CD4-positive, CD25-positive, alpha-beta regulatory T cell (primary cell): ENCODE measurements around the gene HMGN2. TPM values are rescaled to one million over a fixed set of nuclear protein-coding genes. Genes with fewer than 3 reads are reported as not detected.

Experiments
- ATAC-seq, 2 donors: fragments of 150-1000 bp; cut with Tn5 transposase; one replicate each; pipeline ENCODE4 v1.10.0; 2021; ENCODE audit warnings: low read depth in 2 of 2, moderate number of reproducible peaks in 2 of 2, moderate library complexity in 1 of 2
- DNase-seq, 3 donors: peaks; one replicate each; pipeline versions ENCODE4 v3.0.0 to v3.0.0-alpha.2; 2012 to 2022; ENCODE audit warnings: mixed read lengths in 1 of 3
- H3K27ac ChIP-seq: one replicate; pipeline ENCODE4 v1.7.0; 2013; ENCODE audit warnings: mild to moderate bottlenecking, low read length; ENCODE audit not compliant: insufficient read depth, poor library complexity, severe bottlenecking
- H3K27me3 ChIP-seq: one replicate; pipeline ENCODE4 v1.7.0; 2013; ENCODE audit warnings: low read length; ENCODE audit not compliant: control insufficient read depth, insufficient read depth
- H3K36me3 ChIP-seq: one replicate; pipeline ENCODE4 v1.7.0; 2013; ENCODE audit warnings: mild to moderate bottlenecking, low read length, moderate library complexity; ENCODE audit not compliant: control insufficient read depth, insufficient read depth
- H3K4me1 ChIP-seq: 2 replicates; pipeline ENCODE4 v1.7.0; 2013; ENCODE audit warnings: mild to moderate bottlenecking, low read length; ENCODE audit not compliant: insufficient read depth, control insufficient read depth, poor library complexity, severe bottlenecking
- H3K4me3 ChIP-seq: one replicate; pipeline ENCODE4 v1.7.0; 2013; ENCODE audit warnings: low read depth, mild to moderate bottlenecking, low read length, moderate library complexity
- H3K9me3 ChIP-seq, 2 experiments: 1 replicate in 1 of 2; 2 replicates in 1 of 2; pipeline ENCODE4 v1.7.0; 2013; ENCODE audit warnings: low read length in 2 of 2, mild to moderate bottlenecking in 1 of 2, moderate library complexity in 1 of 2; ENCODE audit not compliant: control insufficient read depth in 2 of 2
- H3K27ac Mint-ChIP-seq, 3 donors: one replicate each; pipeline ENCODE4 v1.8.0; 2020 to 2022; ENCODE audit warnings: mild to moderate bottlenecking in 3 of 3, mixed read lengths in 3 of 3, moderate library complexity in 2 of 3
- H3K27me3 Mint-ChIP-seq: one replicate; pipeline ENCODE4 v1.8.0; 2022; ENCODE audit warnings: mild to moderate bottlenecking, mixed read lengths
- H3K36me3 Mint-ChIP-seq: one replicate; pipeline ENCODE4 v1.8.0; 2020; ENCODE audit warnings: mixed read lengths
- H3K4me1 Mint-ChIP-seq, 4 donors: one replicate each; pipeline ENCODE4 v1.8.0; 2020 to 2022; ENCODE audit warnings: mixed read lengths in 4 of 4, mild to moderate bottlenecking in 1 of 4
- H3K4me3 Mint-ChIP-seq, 4 donors: one replicate each; pipeline ENCODE4 v1.8.0; 2020 to 2022; ENCODE audit warnings: mild to moderate bottlenecking in 4 of 4, mixed read lengths in 4 of 4, moderate library complexity in 3 of 4
- H3K9me3 Mint-ChIP-seq, 7 donors: one replicate each; pipeline ENCODE4 v1.8.0; 2020 to 2022; ENCODE audit warnings: mixed read lengths in 7 of 7, mild to moderate bottlenecking in 3 of 7, moderate library complexity in 2 of 7
- polyA plus RNA-seq, 4 donors: library from polyadenylated mRNA; unstranded; fragments of 300-500 nt; fragmentation: Illumina TruSeq; gene quantifications; one replicate each; pipeline ENCODE4 v1.2.3, GENCODE V29; 2021
- total RNA-seq: library from RNA; stranded (reverse); gene quantifications from one replicate; pipeline ENCODE4 v1.2.3, GENCODE V29; 2022

The HMGN2 gene
- total and polyA plus RNA-seq, 5 donors from 2014 or later = 323 to 1,017 (median 910) TPM

- Histone ChIP-seq H3K27me3 (no peaks in the 10 kb centered on the region), H3K4me3 (peak overlapping the region; percentile 57), H3K4me1 (peaks cover 37% of the 10 kb centered on the region), H3K9me3 (no peaks in the 10 kb centered on the region), H3K27ac (peak overlapping the region; percentile 43), H3K36me3 (peaks cover 48% of the 10 kb centered on the region)
- Mint-ChIP-seq H3K4me1 (peaks cover 18 to 45% (median 33%) of the 10 kb centered on the region in 4 donors), H3K27me3 (no peaks in the 10 kb centered on the region), H3K27ac (peak overlapping the region in 2 of 3 donors; percentile 81 to 84), H3K4me3 (peak overlapping the region; percentile 93 to 100 (median 98)), H3K36me3 (peaks cover 28% of the 10 kb centered on the region), H3K9me3 (no peaks in the 10 kb centered on the region)
- ATAC-seq (no peak), DNase-seq (peak in 1 of 3 donors; percentile 31)
Measured at GRCh38 chr1:26470878-26471497, 1.3 kb upstream of the HMGN2 start.

- H3K27ac Mint-ChIP-seq = peak overlapping the region; percentile 96 to 98 (median 97)
- peaks cover 24 to 52% (median 39%) of the 10 kb centered on the region in 4 donors for H3K4me1 Mint-ChIP-seq
- peak overlapping the region; percentile 93 to 100 (median 98) for H3K4me3 Mint-ChIP-seq
- H3K36me3 ChIP-seq = peaks cover 48% of the 10 kb centered on the region
- ATAC-seq = peak; percentile 20 to 22
- no peaks in the 10 kb centered on the region for H3K9me3 Mint-ChIP-seq
- peak overlapping the region; percentile 57 for H3K4me3 ChIP-seq
- peaks cover 37% of the 10 kb centered on the region for H3K4me1 ChIP-seq
- H3K27ac ChIP-seq = peak overlapping the region; percentile 99
- H3K27me3 ChIP-seq = no peaks in the 10 kb centered on the region
- peak in 2 of 3 donors; percentile 24 to 50 for DNase-seq
- peaks cover 30% of the 10 kb centered on the region for H3K36me3 Mint-ChIP-seq
- no peaks in the 10 kb centered on the region for H3K27me3 Mint-ChIP-seq
- H3K9me3 ChIP-seq = no peaks in the 10 kb centered on the region
Measured at GRCh38 chr1:26471498-26472319, 531 bp upstream of the HMGN2 start.

GRCh38 chr1:26472901-26473845 lies 933 bp downstream of the HMGN2 start:
- Histone ChIP-seq H3K27me3 (no peaks in the 10 kb centered on the region), H3K4me3 (peak overlapping the region; percentile 94), H3K27ac (peak overlapping the region; percentile 99), H3K4me1 (peaks cover 37% of the 10 kb centered on the region), H3K36me3 (peaks cover 48% of the 10 kb centered on the region), H3K9me3 (no peaks in the 10 kb centered on the region)
- no peaks in the 10 kb centered on the region for H3K27me3 Mint-ChIP-seq
- H3K4me1 Mint-ChIP-seq = peaks cover 24 to 63% (median 48%) of the 10 kb centered on the region in 4 donors
- ATAC-seq (peak; percentile 76 to 79), DNase-seq (peak; percentile 95)
- H3K4me3 Mint-ChIP-seq = peak overlapping the region; percentile 92 to 99 (median 94)
- H3K27ac Mint-ChIP-seq = peak overlapping the region; percentile 79 to 94 (median 85)
- peaks cover 30% of the 10 kb centered on the region for H3K36me3 Mint-ChIP-seq
- H3K9me3 Mint-ChIP-seq = no peaks in the 10 kb centered on the region

GRCh38 chr1:26474818-26475217 lies 2.6 kb downstream of the HMGN2 start:
- Histone ChIP-seq H3K9me3 (no peaks in the 10 kb centered on the region), H3K27ac (peak overlapping the region; percentile 99), H3K4me3 (peak overlapping the region; percentile 94), H3K27me3 (no peaks in the 10 kb centered on the region), H3K36me3 (peaks cover 41% of the 10 kb centered on the region), H3K4me1 (peaks cover 37% of the 10 kb centered on the region)
- Mint-ChIP-seq H3K27me3 (no peaks in the 10 kb centered on the region), H3K4me1 (peaks cover 24 to 67% (median 50%) of the 10 kb centered on the region in 4 donors), H3K4me3 (peak overlapping the region; percentile 92 to 99 (median 94)), H3K9me3 (no peaks in the 10 kb centered on the region), H3K27ac (peak overlapping the region in 2 of 3 donors; percentile 43 to 94), H3K36me3 (peaks cover 34% of the 10 kb centered on the region)
- ATAC-seq (no peak), DNase-seq (no peak)

GRCh38 chr1:26475989-26476388 lies 3.7 kb downstream of the HMGN2 start:
- H3K9me3 ChIP-seq = no peaks in the 10 kb centered on the region
- H3K36me3 Mint-ChIP-seq = peaks cover 31% of the 10 kb centered on the region
- ATAC-seq = no peak
- H3K27ac Mint-ChIP-seq = peak overlapping the region in 2 of 3 donors; percentile 55 to 78
- no peaks in the 10 kb centered on the region for H3K9me3 Mint-ChIP-seq
- peaks cover 41% of the 10 kb centered on the region for H3K36me3 ChIP-seq
- H3K4me1 Mint-ChIP-seq = peaks cover 24 to 56% (median 41%) of the 10 kb centered on the region in 4 donors
- H3K27ac ChIP-seq = no peak overlapping the region
- H3K27me3 Mint-ChIP-seq = no peaks in the 10 kb centered on the region
- peak overlapping the region in 1 of 4 donors; percentile 84 for H3K4me3 Mint-ChIP-seq
- no peak overlapping the region for H3K4me3 ChIP-seq
- H3K27me3 ChIP-seq = no peaks in the 10 kb centered on the region
- peaks cover 29% of the 10 kb centered on the region for H3K4me1 ChIP-seq
- no peak for DNase-seq

GRCh38 chr1:26476958-26477357 lies 4.7 kb downstream of the HMGN2 start:
- Mint-ChIP-seq H3K36me3 (peaks cover 31% of the 10 kb centered on the region), H3K9me3 (no peaks in the 10 kb centered on the region), H3K4me3 (peak overlapping the region in 1 of 4 donors; percentile 47), H3K27me3 (no peaks in the 10 kb centered on the region), H3K4me1 (peaks cover 19 to 46% (median 37%) of the 10 kb centered on the region in 4 donors), H3K27ac (peak overlapping the region in 1 of 3 donors; percentile 56)
- ATAC-seq = no peak
- H3K4me1 ChIP-seq = peaks cover 20% of the 10 kb centered on the region
- H3K9me3 ChIP-seq = no peaks in the 10 kb centered on the region
- DNase-seq = no peak
- no peak overlapping the region for H3K4me3 ChIP-seq
- peak overlapping the region; percentile 37 for H3K27ac ChIP-seq
- H3K27me3 ChIP-seq = no peaks in the 10 kb centered on the region
- H3K36me3 ChIP-seq = peaks cover 45% of the 10 kb centered on the region
